Keratinocyte (primary cell): ENCODE measurements around the gene AWAT2. TPM values are rescaled to one million over a fixed set of nuclear protein-coding genes. Genes with fewer than 3 reads are reported as not detected.

Experiments used
- DNase-seq: peaks from one replicate; pipeline ENCODE4 v3.0.0-alpha.2; 2011; ENCODE audit warnings: low read depth, missing footprints, low spot score
- FAIRE-seq: peaks from 2 replicates; lab custom pipeline; 2011; peaks lifted over from hg19 to GRCh38; lab: Jason Lieb, UNC
- H2AFZ ChIP-seq: 2 replicates; pipeline ENCODE4 v1.6.0; 2012; ENCODE audit warnings: low read length, control low read depth, inconsistent platforms; ENCODE audit not compliant: control insufficient read depth
- H3K27ac ChIP-seq: 2 replicates; pipeline ENCODE4 v1.5.1; 2011; ENCODE audit warnings: low read length; ENCODE audit not compliant: control insufficient read depth, insufficient read depth
- H3K27me3 ChIP-seq: 3 replicates; pipeline ENCODE4 v1.6.0; 2011; ENCODE audit warnings: low read length; ENCODE audit not compliant: control insufficient read depth, insufficient read depth; ENCODE audit errors: extremely low read depth
- H3K36me3 ChIP-seq, 2 experiments: 2 replicates in 1 of 2; 3 replicates in 1 of 2; pipeline ENCODE4 v1.5.1; 2011; ENCODE audit warnings: low read length in 2 of 2, mild to moderate bottlenecking in 1 of 2; ENCODE audit not compliant: control insufficient read depth in 2 of 2, insufficient read depth in 2 of 2; ENCODE audit errors: extremely low read depth in 1 of 2
- H3K4me1 ChIP-seq: 3 replicates; pipeline ENCODE4 v1.5.1; 2011; ENCODE audit warnings: low read length; ENCODE audit not compliant: control insufficient read depth, insufficient read depth; ENCODE audit errors: extremely low read depth
- H3K4me2 ChIP-seq: 3 replicates; pipeline ENCODE4 v1.6.0; 2011; ENCODE audit warnings: low read depth, low read length; ENCODE audit not compliant: control insufficient read depth, insufficient read depth; ENCODE audit errors: extremely low read depth
- H3K4me3 ChIP-seq, 3 experiments: fragments of 200-600 bp in 1 of 3; sonication (generic) in 1 of 3; 2 replicates in 2 of 3; 3 replicates in 1 of 3; pipeline ENCODE4 v1.5.1; 2011 to 2016; ENCODE audit warnings: low read length in 3 of 3, mild to moderate bottlenecking in 3 of 3, control low read depth in 2 of 3, inconsistent platforms in 1 of 3, low read depth in 1 of 3, mixed read lengths in 1 of 3, mixed run types in 1 of 3, moderate library complexity in 1 of 3; ENCODE audit not compliant: control insufficient read depth in 2 of 3, insufficient read depth in 2 of 3; ENCODE audit errors: extremely low read depth in 1 of 3
- H3K79me2 ChIP-seq: 2 replicates; pipeline ENCODE4 v1.6.0; 2012; ENCODE audit warnings: low read length; ENCODE audit not compliant: control insufficient read depth, insufficient read depth
- H3K9ac ChIP-seq: 3 replicates; pipeline ENCODE4 v1.6.0; 2011; ENCODE audit warnings: low read length; ENCODE audit not compliant: control insufficient read depth, insufficient read depth; ENCODE audit errors: extremely low read depth
- H3K9me1 ChIP-seq: 3 replicates; pipeline ENCODE4 v1.6.0; 2011; ENCODE audit warnings: low read length; ENCODE audit not compliant: control insufficient read depth, insufficient read depth; ENCODE audit errors: extremely low read depth
- H3K9me3 ChIP-seq: 2 replicates; pipeline ENCODE4 v1.5.1; 2012; ENCODE audit warnings: low read depth, low read length; ENCODE audit not compliant: control insufficient read depth
- H4K20me1 ChIP-seq: 3 replicates; pipeline ENCODE4 v1.6.0; 2011; ENCODE audit warnings: low read length; ENCODE audit not compliant: control insufficient read depth, insufficient read depth; ENCODE audit errors: extremely low read depth
- CTCF ChIP-seq, 3 experiments: IDR thresholded peaks in 1 of 3; conservative IDR thresholded peaks in 1 of 3; optimal IDR thresholded peaks in 1 of 3; 2 replicates in 2 of 3; 3 replicates in 1 of 3; pipeline versions ENCODE3 to v1.5.1; 2011; ENCODE audit warnings: low read length in 3 of 3, mild to moderate bottlenecking in 3 of 3, moderate library complexity in 2 of 3, control low read depth in 1 of 3, inconsistent platforms in 1 of 3; ENCODE audit not compliant: insufficient read depth in 2 of 3; ENCODE audit errors: extremely low read depth in 1 of 3
- EZH2 ChIP-seq: IDR thresholded peaks from one replicate; pipeline ENCODE4 v1.6.1; 2012; ENCODE audit warnings: inconsistent platforms, mild to moderate bottlenecking, low read length, moderate library complexity
- dilution Hi-C: fragments of 300-500 bp; cut with MboI; formaldehyde crosslinking; loops from one replicate; pipeline ENCODE4 v1.7.0; 2020; ENCODE audit warnings: low sequenced_read_pairs; ENCODE audit not compliant: extremely low pct_ligation_motif_present
- polyA plus RNA-seq, 5 experiments: library from polyadenylated mRNA; depleted of rRNA in 3 of 5; stranded (reverse) in 3 of 5; stranded (forward) in 1 of 5; unstranded in 1 of 5; fragments of >200 nt; gene quantifications; 1 replicate in 1 of 5; 2 replicates in 3 of 5; 3 replicates in 1 of 5; pipeline versions ENCODE4 v1.2.1 to v1.2.3, GENCODE V29; 2011 to 2012; ENCODE audit warnings: missing spikeins in 2 of 5, low read depth in 1 of 5, low replicate concordance in 1 of 5
- small RNA-seq, 3 experiments: library from RNA; depleted of rRNA; stranded (forward); fragments of <200 nt; gene quantifications; one replicate each; pipeline ENCODE3, GENCODE V24; 2012; ENCODE audit warnings: low read depth in 3 of 3, low replicate concordance in 1 of 3; ENCODE audit not compliant: insufficient read length in 3 of 3

The AWAT2 gene
- polyA plus RNA-seq, 1 donor (not counting 4 experiments of a cell fraction or from before 2014, with no cell fraction given) = not detected

GRCh38 chrX:69993494-69993893 is 56.2 kb downstream of the AWAT2 start:
- no peak overlapping the region for H3K4me2 ChIP-seq
- DNase-seq = no peak
- H2AFZ ChIP-seq = no peak overlapping the region
- no peaks in the 10 kb centered on the region for H3K9me1 ChIP-seq
- no peak overlapping the region for H3K27ac ChIP-seq
- H3K9ac ChIP-seq = no peak overlapping the region
- dilution Hi-C loops = no loop called here
- no peaks in the 10 kb centered on the region for H3K9me3 ChIP-seq
- no peak overlapping the region for H3K4me3 ChIP-seq
- no peaks in the 10 kb centered on the region for H4K20me1 ChIP-seq
- H3K27me3 ChIP-seq = no peaks in the 10 kb centered on the region
- H3K36me3 ChIP-seq = no peaks in the 10 kb centered on the region
- no peaks in the 10 kb centered on the region for H3K4me1 ChIP-seq
- no peak for TF ChIP-seq CTCF (optimal IDR thresholded peaks at IDR 0.05 in 1 of 3, IDR thresholded peaks at IDR 0.05 in 1 of 3, conservative IDR thresholded peaks at IDR 0.05 in 1 of 3; ENCODE audit: extremely low read depth in 1 of 3, insufficient read depth in 2 of 3, low read length in 3 of 3)
- no peak for TF ChIP-seq EZH2
- H3K79me2 ChIP-seq = no peaks in the 10 kb centered on the region
- FAIRE-seq = no peak

GRCh38 chrX:69991685-69992084 is 58.1 kb downstream of the AWAT2 start:
- TF ChIP-seq EZH2 (no peak), CTCF (optimal IDR thresholded peaks at IDR 0.05 in 1 of 3, IDR thresholded peaks at IDR 0.05 in 1 of 3, conservative IDR thresholded peaks at IDR 0.05 in 1 of 3; ENCODE audit: extremely low read depth in 1 of 3, insufficient read depth in 2 of 3, low read length in 3 of 3) (no peak)
- Histone ChIP-seq H3K27me3 (no peaks in the 10 kb centered on the region), H3K4me2 (no peak overlapping the region), H4K20me1 (no peaks in the 10 kb centered on the region), H3K27ac (no peak overlapping the region), H3K9me1 (no peaks in the 10 kb centered on the region), H3K36me3 (no peaks in the 10 kb centered on the region), H3K9ac (no peak overlapping the region), H3K4me1 (no peaks in the 10 kb centered on the region), H3K79me2 (no peaks in the 10 kb centered on the region), H3K9me3 (no peaks in the 10 kb centered on the region), H2AFZ (no peak overlapping the region), H3K4me3 (no peak overlapping the region)
- dilution Hi-C loops = no loop called here
- DNase-seq = no peak
- FAIRE-seq = no peak

Small RNAs within 50 kb of the gene (small RNA-seq; reads per million reads assigned to genes)
- gene MIR676 = 0.07 to 1.3 (median 0.33) reads per million in 3 experiments

Other genes with a start within 250 kb of the AWAT2 start
- not detected in 3 replicates for gene OTUD6A, start 12.5 kb upstream of the AWAT2 start, polyA plus RNA-seq
- 48.3 to 65.5 TPM (median 62.5 TPM) in 3 replicates for gene IGBP1, start 83.5 kb upstream of the AWAT2 start, polyA plus RNA-seq
- not detected in 3 replicates for gene DGAT2L6, start 127.5 kb upstream of the AWAT2 start, polyA plus RNA-seq
- not detected in 3 replicates for gene AWAT1, start 184.7 kb upstream of the AWAT2 start, polyA plus RNA-seq
- gene P2RY4, start 210.3 kb upstream of the AWAT2 start, polyA plus RNA-seq = 0.06 to 0.09 TPM in 2 of 3 replicates, not detected in the other
- gene ARR3, start 218.4 kb upstream of the AWAT2 start, polyA plus RNA-seq = not detected in 3 replicates
- not detected in 3 replicates for gene RAB41, start 232.2 kb upstream of the AWAT2 start, polyA plus RNA-seq
- 102 to 127 TPM (median 109 TPM) in 3 replicates for gene PDZD11, start 240.0 kb upstream of the AWAT2 start, polyA plus RNA-seq
- 1.1 to 7.1 TPM (median 6.6 TPM) in 3 replicates for gene KIF4A, start 240.2 kb upstream of the AWAT2 start, polyA plus RNA-seq